Activated CD8-positive, alpha-beta T cell treated with anti-CD3 and anti-CD28 coated beads, Interleukin-2, amount 10 ng/mL, durations not matched to agents 7 days and 5 days (primary cell): Measurements from ENCODE around the gene CACNG4. TPM values are rescaled to one million over a fixed set of nuclear protein-coding genes. Genes with fewer than 3 reads are reported as not detected.

Experiments
- ATAC-seq: fragments of 150-1000 bp; cut with Tn5 transposase; one replicate; pipeline ENCODE4 v1.10.0; 2021; ENCODE audit warnings: moderate library complexity
- CTCF ChIA-PET: fragments of 350-600 bp; sonication (Branson Sonifier 250); formaldehyde crosslinking; loops from one replicate; lab custom pipeline; 2021; ENCODE audit warnings: antibody characterized with exemption; lab: Charles Lee
- POLR2A ChIA-PET: fragments of 350-600 bp; sonication (Branson Sonifier 250); formaldehyde crosslinking; loops from one replicate; lab custom pipeline; 2021; ENCODE audit warnings: antibody characterized with exemption; lab: Charles Lee
- DNase-seq: peaks from one replicate; pipeline ENCODE4 v3.0.0-alpha.2; 2020
- H3K27ac Mint-ChIP-seq: one replicate; pipeline ENCODE4 v1.8.0; 2021; ENCODE audit warnings: mild to moderate bottlenecking, mixed read lengths
- H3K27me3 Mint-ChIP-seq: one replicate; pipeline ENCODE4 v1.8.0; 2021; ENCODE audit warnings: low read depth, mixed read lengths
- H3K36me3 Mint-ChIP-seq: one replicate; pipeline ENCODE4 v1.8.0; 2021; ENCODE audit warnings: low read depth, mixed read lengths
- H3K4me1 Mint-ChIP-seq: one replicate; pipeline ENCODE4 v1.8.0; 2021; ENCODE audit warnings: low read depth, mixed read lengths
- H3K4me3 Mint-ChIP-seq: one replicate; pipeline ENCODE4 v1.8.0; 2021; ENCODE audit warnings: mild to moderate bottlenecking, mixed read lengths
- H3K9me3 Mint-ChIP-seq: one replicate; pipeline ENCODE4 v1.8.0; 2022; ENCODE audit warnings: mixed read lengths; ENCODE audit not compliant: insufficient read depth
- total RNA-seq, 2 experiments: library from RNA; stranded (reverse); gene quantifications; one replicate each; pipeline ENCODE4 v1.2.3, GENCODE V29; 2021

The CACNG4 gene
- total RNA-seq, 2 experiments from 2014 or later, result not detected

GRCh38 chr17:67054608-67055007, 90.1 kb downstream of the CACNG4 start:
- no peaks in the 10 kb centered on the region for H3K9me3 Mint-ChIP-seq
- DNase-seq, result no peak
- no peaks in the 10 kb centered on the region for H3K36me3 Mint-ChIP-seq
- no peaks in the 10 kb centered on the region for H3K4me1 Mint-ChIP-seq
- no peak overlapping the region for H3K4me3 Mint-ChIP-seq
- ChIA-PET CTCF (no interaction called here), POLR2A (no interaction called here)
- ATAC-seq, result no peak
- H3K27me3 Mint-ChIP-seq, result no peaks in the 10 kb centered on the region
- H3K27ac Mint-ChIP-seq, result no peak overlapping the region

GRCh38 chr17:67055041-67055443, 90.5 kb downstream of the CACNG4 start:
- ATAC-seq, result no peak
- Mint-ChIP-seq H3K36me3 (no peaks in the 10 kb centered on the region), H3K4me3 (no peak overlapping the region), H3K9me3 (no peaks in the 10 kb centered on the region), H3K27ac (no peak overlapping the region), H3K27me3 (no peaks in the 10 kb centered on the region), H3K4me1 (no peaks in the 10 kb centered on the region)
- no peak for DNase-seq
- POLR2A ChIA-PET, result no interaction called here
- CTCF ChIA-PET, result no interaction called here

GRCh38 chr17:67055811-67056745, 91.6 kb downstream of the CACNG4 start:
- H3K27me3 Mint-ChIP-seq, result no peaks in the 10 kb centered on the region
- DNase-seq, result no peak
- H3K27ac Mint-ChIP-seq, result no peak overlapping the region
- CTCF ChIA-PET, result no interaction called here
- H3K4me3 Mint-ChIP-seq, result no peak overlapping the region
- no peaks in the 10 kb centered on the region for H3K9me3 Mint-ChIP-seq
- no peaks in the 10 kb centered on the region for H3K4me1 Mint-ChIP-seq
- H3K36me3 Mint-ChIP-seq, result no peaks in the 10 kb centered on the region
- ATAC-seq, result no peak
- POLR2A ChIA-PET, result no interaction called here

GRCh38 chr17:67056746-67057490, 92.4 kb downstream of the CACNG4 start:
- no peaks in the 10 kb centered on the region for H3K4me1 Mint-ChIP-seq
- no peaks in the 10 kb centered on the region for H3K36me3 Mint-ChIP-seq
- H3K9me3 Mint-ChIP-seq, result no peaks in the 10 kb centered on the region
- ChIA-PET POLR2A (no interaction called here), CTCF (no interaction called here)
- ATAC-seq (no peak), DNase-seq (no peak)
- H3K27me3 Mint-ChIP-seq, result no peaks in the 10 kb centered on the region
- no peak overlapping the region for H3K4me3 Mint-ChIP-seq
- no peak overlapping the region for H3K27ac Mint-ChIP-seq

- ATAC-seq (no peak), DNase-seq (no peak)
- H3K36me3 Mint-ChIP-seq, result no peaks in the 10 kb centered on the region
- no peak overlapping the region for H3K27ac Mint-ChIP-seq
- H3K4me3 Mint-ChIP-seq, result no peak overlapping the region
- POLR2A ChIA-PET, result interaction anchor here (0.7 kb wide), 1 partner anchor 23 kb away, joined by 5 read pairs; no protein-coding TSS in a partner anchor
- no peaks in the 10 kb centered on the region for H3K27me3 Mint-ChIP-seq
- CTCF ChIA-PET, result no interaction called here
- H3K4me1 Mint-ChIP-seq, result no peaks in the 10 kb centered on the region
- H3K9me3 Mint-ChIP-seq, result no peaks in the 10 kb centered on the region
These were observed 93.5 kb downstream of the CACNG4 start for GRCh38 chr17:67058036-67058435.

- Mint-ChIP-seq H3K27me3 (no peaks in the 10 kb centered on the region), H3K4me3 (no peak overlapping the region), H3K36me3 (no peaks in the 10 kb centered on the region), H3K9me3 (no peaks in the 10 kb centered on the region), H3K27ac (no peak overlapping the region), H3K4me1 (no peaks in the 10 kb centered on the region)
- ATAC-seq (no peak), DNase-seq (no peak)
- CTCF ChIA-PET, result no interaction called here
- POLR2A ChIA-PET, result no interaction called here
These were observed 94.9 kb downstream of the CACNG4 start for GRCh38 chr17:67059372-67059771.

- Mint-ChIP-seq H3K9me3 (no peaks in the 10 kb centered on the region), H3K4me3 (no peak overlapping the region), H3K27ac (no peak overlapping the region), H3K27me3 (no peaks in the 10 kb centered on the region), H3K36me3 (no peaks in the 10 kb centered on the region), H3K4me1 (no peaks in the 10 kb centered on the region)
- ChIA-PET CTCF (no interaction called here), POLR2A (no interaction called here)
- ATAC-seq (no peak), DNase-seq (no peak)
These were observed 98.6 kb downstream of the CACNG4 start for GRCh38 chr17:67063141-67063540.

GRCh38 chr17:67066717-67067116, 102.2 kb downstream of the CACNG4 start:
- ChIA-PET POLR2A (no interaction called here), CTCF (no interaction called here)
- H3K36me3 Mint-ChIP-seq, result peaks cover 3% of the 10 kb centered on the region
- no peaks in the 10 kb centered on the region for H3K27me3 Mint-ChIP-seq
- ATAC-seq (no peak), DNase-seq (no peak)
- H3K4me3 Mint-ChIP-seq, result no peak overlapping the region
- H3K4me1 Mint-ChIP-seq, result no peaks in the 10 kb centered on the region
- H3K9me3 Mint-ChIP-seq, result no peaks in the 10 kb centered on the region
- H3K27ac Mint-ChIP-seq, result no peak overlapping the region

- H3K36me3 Mint-ChIP-seq, result peaks cover 10% of the 10 kb centered on the region
- no peak overlapping the region for H3K4me3 Mint-ChIP-seq
- ATAC-seq (no peak), DNase-seq (no peak)
- no peaks in the 10 kb centered on the region for H3K9me3 Mint-ChIP-seq
- no peak overlapping the region for H3K27ac Mint-ChIP-seq
- ChIA-PET POLR2A (no interaction called here), CTCF (interaction anchor here (0.7 to 2.1 kb wide), 4 partner anchors 9 to 328 kb away, joined by 3 to 13 read pairs (median 4); no protein-coding TSS in a partner anchor)
- no peaks in the 10 kb centered on the region for H3K27me3 Mint-ChIP-seq
- H3K4me1 Mint-ChIP-seq, result no peaks in the 10 kb centered on the region
These were observed 103.3 kb downstream of the CACNG4 start for GRCh38 chr17:67067571-67068482.

- ChIA-PET CTCF (interaction anchor here (0.8 to 2.1 kb wide), 2 partner anchors 13 to 329 kb away, joined by 3 to 13 read pairs; no protein-coding TSS in a partner anchor), POLR2A (no interaction called here)
- H3K27ac Mint-ChIP-seq, result no peak overlapping the region
- DNase-seq (no peak), ATAC-seq (no peak)
- no peak overlapping the region for H3K4me3 Mint-ChIP-seq
- H3K4me1 Mint-ChIP-seq, result no peaks in the 10 kb centered on the region
- H3K36me3 Mint-ChIP-seq, result peaks cover 14% of the 10 kb centered on the region
- H3K27me3 Mint-ChIP-seq, result no peaks in the 10 kb centered on the region
- H3K9me3 Mint-ChIP-seq, result no peaks in the 10 kb centered on the region
These were observed 104.5 kb downstream of the CACNG4 start for GRCh38 chr17:67068999-67069398.

GRCh38 chr17:67069603-67070136, 105.2 kb downstream of the CACNG4 start:
- Mint-ChIP-seq H3K27ac (no peak overlapping the region), H3K36me3 (peaks cover 14% of the 10 kb centered on the region), H3K4me1 (no peaks in the 10 kb centered on the region), H3K9me3 (no peaks in the 10 kb centered on the region), H3K27me3 (no peaks in the 10 kb centered on the region), H3K4me3 (no peak overlapping the region)
- POLR2A ChIA-PET, result no interaction called here
- DNase-seq (no peak), ATAC-seq (no peak)
- CTCF ChIA-PET, result interaction anchor here (2.1 kb wide), 1 partner anchor 12 kb away, joined by 13 read pairs; no protein-coding TSS in a partner anchor
